ENCODE measurements around the gene KAT5. TPM values are rescaled to one million over a fixed set of nuclear protein-coding genes. Genes with fewer than 3 reads are reported as not detected.

KAT5 gene
- total and polyA plus RNA-seq, 10 of the 15 experiments (the other 5 are each of a cell fraction or from before 2014, with no cell fraction given) = 3.4 to 66.1 (median 46.3) TPM

- TF ChIP-seq SMC3 (IDR thresholded peaks at IDR 0.05; ENCODE audit: borderline replicate concordance, low read length) = peak; percentile 8; the same call in 1 of the 2 replicates
- no peak for TF ChIP-seq HDAC6 (IDR thresholded peaks at IDR 0.05; ENCODE audit: unreplicated experiment)
- no peak for TF ChIP-seq MLLT1 (IDR thresholded peaks at IDR 0.05)
- TF ChIP-seq IRF3 (IDR thresholded peaks at IDR 0.05) = no peak
- peak in 1 of 3 experiments; percentile 22; a peak in 2 of 6 replicates for TF ChIP-seq CTCF (IDR thresholded peaks at IDR 0.05 in 2 of 3, conservative IDR thresholded peaks at IDR 0.05 in 1 of 3; ENCODE audit: control insufficient read depth in 2 of 3, extremely low read depth in 1 of 3, insufficient read depth in 1 of 3, low read depth in 3 of 3, low read length in 3 of 3)
- TF ChIP-seq EZH2 (IDR thresholded peaks at IDR 0.05; ENCODE audit: borderline replicate concordance, control insufficient read depth, low read depth, low read length) = no peak
- no peak for TF ChIP-seq BCLAF1 (IDR thresholded peaks at IDR 0.05)
- TF ChIP-seq SPI1 (IDR thresholded peaks at IDR 0.05; ENCODE audit: borderline replicate concordance, insufficient read depth, low read depth, low read length) = peak; percentile 13; the same call in 1 of the 2 replicates
- no peak for TF ChIP-seq MAX (IDR thresholded peaks at IDR 0.05; ENCODE audit: low read depth, low read length)
- no peak for TF ChIP-seq KAT2A (conservative IDR thresholded peaks at IDR 0.05; ENCODE audit: control insufficient read depth, low read depth, low read length)
- H4K20me1 ChIP-seq (ENCODE audit: control insufficient read depth, insufficient read depth) = no peaks in the 10 kb centered on the region
- no peaks in the 10 kb centered on the region for H3K4me1 ChIP-seq (ENCODE audit: control insufficient read depth, insufficient read depth, low read length)
- no peak overlapping the region for H3K9ac ChIP-seq (ENCODE audit: control insufficient read depth, insufficient read depth, low read length)
- RAD21 ChIA-PET (ENCODE audit: unreplicated experiment) = interaction anchor here (1.0 kb wide), 1 partner anchor 35 kb away, joined by 4 read pairs; no protein-coding TSS in a partner anchor
- no peak overlapping the region for H3K4me2 ChIP-seq (ENCODE audit: control insufficient read depth, insufficient read depth)
- H3K79me2 ChIP-seq (ENCODE audit: control insufficient read depth, insufficient read depth, low read length) = no peaks in the 10 kb centered on the region
- H3K9me3 ChIP-seq (replicated peaks; ENCODE audit: control insufficient read depth, insufficient read depth, low read length) = no peaks in the 10 kb centered on the region
- no peaks in the 10 kb centered on the region for H3K36me3 ChIP-seq (ENCODE audit: control insufficient read depth in 2 of 2, insufficient read depth in 2 of 2, low read length in 1 of 2)
- H3K4me3 ChIP-seq = no peak overlapping the region
- no peaks in the 10 kb centered on the region; a peak in 1 of 4 replicates for H3K27me3 ChIP-seq (replicated peaks in 1 of 2; ENCODE audit: control insufficient read depth in 2 of 2, insufficient read depth in 2 of 2, low read length in 1 of 2)
- POLR2A ChIA-PET = interaction anchor here (0.6 kb wide), 1 partner anchor 143 kb away, joined by 3 read pairs; no protein-coding TSS in a partner anchor
- intact Hi-C loops (cut with micrococcal nuclease; ENCODE audit: unreplicated experiment) (no loop called here), in situ Hi-C loops (cut with MboI) (no loop called here)
- DNase-seq (ENCODE audit: low read depth, low spot score) (no peak), FAIRE-seq (no peak), ATAC-seq (peak; percentile 56)
- no peak overlapping the region for H3K27ac ChIP-seq (ENCODE audit: control insufficient read depth, insufficient read depth)
- no TSS peak for BruUV-seq (replicated peaks)
- SMC1A ChIA-PET (ENCODE audit: uncharacterized antibody, unreplicated experiment) = no interaction called here
- 54% methylated on average over 18 of the region's 18 CpGs for WGBS (ENCODE audit: insufficient coverage, insufficient replicate concordance, low lambda C conversion rate, missing lambda C conversion rate)
- CTCF ChIA-PET = interaction anchor here (0.8 to 1.4 kb wide), 6 partner anchors 17 to 278 kb away, joined by 3 to 9 read pairs (median 4); no protein-coding TSS in a partner anchor
- no peak overlapping the region for H2AFZ ChIP-seq (ENCODE audit: control insufficient read depth, low read depth, low read length)
These were observed 32.1 kb downstream of the KAT5 start for GRCh38 chr11:65744026-65744698.

All from GM12878 (cell line).